Natural killer cell (primary cell): Measurements from ENCODE around the gene MON1B. TPM values are rescaled to one million over a fixed set of nuclear protein-coding genes. Genes with fewer than 3 reads are reported as not detected.
A peak's percentile ranks its signal among the peaks of the same experiment; 100 is the strongest.
"Not testable (repeated sequence)": the region's sequence is repeated elsewhere in the genome, so short reads cannot be mapped to it uniquely, and the experiment has no call there.

Experiments used
- ATAC-seq, 3 donors: fragments of 150-1000 bp in 2 of 3; fragments of 200-7000 bp in 1 of 3; cut with Tn5 transposase; 1 replicate in 1 of 3; 2 replicates in 2 of 3; pipeline ENCODE4 v1.10.0; 2021; ENCODE audit warnings: mild to moderate bottlenecking in 2 of 3, moderate library complexity in 2 of 3
- DNase-seq, 2 donors: peaks; one replicate each; pipeline versions ENCODE4 v3.0.0 to v3.0.0-alpha.2; 2013 to 2021; ENCODE audit warnings: mixed read lengths in 1 of 2
- H3K27ac ChIP-seq: one replicate; pipeline ENCODE4 v1.5.1; 2013; ENCODE audit warnings: mild to moderate bottlenecking, low read length
- H3K27me3 ChIP-seq: one replicate; pipeline ENCODE4 v1.6.1; 2013; ENCODE audit warnings: low read length; ENCODE audit not compliant: control insufficient read depth, insufficient read depth
- H3K36me3 ChIP-seq: one replicate; pipeline ENCODE4 v1.6.1; 2013; ENCODE audit warnings: low read length; ENCODE audit not compliant: control insufficient read depth, insufficient read depth
- H3K4me1 ChIP-seq: one replicate; pipeline ENCODE4 v1.6.1; 2013; ENCODE audit warnings: low read length; ENCODE audit not compliant: control insufficient read depth, insufficient read depth
- H3K4me3 ChIP-seq: one replicate; pipeline ENCODE4 v1.5.1; 2013; ENCODE audit warnings: low read length
- H3K9me3 ChIP-seq: one replicate; pipeline ENCODE4 v1.6.1; 2013; ENCODE audit warnings: low read length; ENCODE audit not compliant: control insufficient read depth, insufficient read depth
- H3K27ac Mint-ChIP-seq, 2 donors: one replicate each; pipeline ENCODE4 v1.8.0; 2022; ENCODE audit warnings: mild to moderate bottlenecking in 2 of 2, mixed read lengths in 2 of 2, moderate library complexity in 1 of 2
- H3K27me3 Mint-ChIP-seq, 2 donors: one replicate each; pipeline ENCODE4 v1.8.0; 2022; ENCODE audit warnings: low read depth in 2 of 2, mixed read lengths in 2 of 2
- H3K36me3 Mint-ChIP-seq: one replicate; pipeline ENCODE4 v1.8.0; 2022; ENCODE audit warnings: mixed read lengths
- H3K4me1 Mint-ChIP-seq, 2 donors: one replicate each; pipeline ENCODE4 v1.8.0; 2022; ENCODE audit warnings: mixed read lengths in 2 of 2
- H3K4me3 Mint-ChIP-seq: one replicate; pipeline ENCODE4 v1.8.0; 2022; ENCODE audit warnings: mild to moderate bottlenecking, moderate library complexity, mixed read lengths
- H3K9me3 Mint-ChIP-seq, 2 donors: one replicate each; pipeline ENCODE4 v1.8.0; 2022; ENCODE audit warnings: mixed read lengths in 2 of 2
- WGBS: methylation state at CpG from one replicate; pipeline ENCODE4 v1.1.7; 2013; ENCODE audit warnings: missing lambda C conversion rate; ENCODE audit not compliant: insufficient coverage; 5-methylcytosine and 5-hydroxymethylcytosine counted together
- intact Hi-C: fragments of 100-400 bp; cut with micrococcal nuclease; formaldehyde crosslinking; loops from one replicate; pipeline ENCODE4 v1.14.2; 2022
- total RNA-seq, 4 donors: library from RNA; stranded (reverse); fragments of 120-200 nt in 1 of 4; gene quantifications; one replicate each; pipeline versions ENCODE4 v1.2.3 to v1.2.4, GENCODE V29; 2013 to 2022
- TF ChIP-seq, protein P1 (sequence below): fragments of 200-600 bp; IDR thresholded peaks from one replicate; pipeline ENCODE4 v1.8.0; 2022; ENCODE audit warnings: antibody characterized with exemption

Gene MON1B
- total RNA-seq, 3 donors from 2014 or later (not counting 1 experiment from before 2014, with no cell fraction given) = 88.6 to 97.8 (median 91.1) TPM

DNA sequence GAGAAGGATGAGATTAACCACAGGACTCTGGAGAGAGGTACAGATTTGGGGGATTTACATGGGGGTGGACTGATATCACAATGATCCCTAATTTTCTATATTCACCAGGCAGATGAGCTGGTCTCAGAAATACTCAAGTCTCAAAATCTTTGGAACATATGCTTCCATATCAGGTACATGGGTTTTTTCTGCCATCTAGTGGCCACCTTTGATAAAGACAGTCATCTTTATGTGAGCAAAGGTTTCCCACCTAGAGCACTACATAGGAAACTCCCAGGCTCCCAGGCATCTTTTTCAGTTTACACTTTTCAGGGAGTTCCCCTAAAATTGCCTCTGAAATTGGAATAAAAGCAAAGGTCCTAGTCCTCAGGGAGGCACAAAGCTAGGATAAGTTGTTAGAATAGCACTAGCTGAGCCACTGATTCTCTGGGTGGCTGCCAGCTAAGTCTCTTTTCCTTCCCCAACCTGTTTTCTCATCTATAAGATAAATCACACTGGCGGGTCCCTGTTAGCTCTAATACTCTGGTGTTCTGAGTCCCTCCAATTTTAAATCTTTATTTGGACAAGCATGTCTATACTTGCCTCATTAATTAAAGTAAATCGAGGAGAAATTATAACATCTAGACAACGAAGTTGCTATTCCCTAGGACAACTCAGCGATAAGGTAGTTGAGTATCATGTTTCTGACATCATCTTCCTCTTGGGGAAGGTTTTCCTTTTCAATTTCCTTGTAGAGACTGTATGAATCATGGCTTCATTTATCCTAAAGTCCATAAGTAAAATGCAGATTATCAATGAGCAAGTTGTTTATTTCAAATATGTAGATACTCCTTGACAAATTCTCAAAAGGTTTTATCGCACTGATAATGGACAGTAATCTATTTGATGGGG lies 19.0 kb upstream of the MON1B start:
- H3K27ac ChIP-seq = no peak overlapping the region
- ATAC-seq = peak; percentile 64 to 77 (median 69)
- H3K27me3 ChIP-seq = peaks cover 4% of the 10 kb centered on the region
- Mint-ChIP-seq H3K36me3 (no peaks in the 10 kb centered on the region), H3K4me1 (no peaks in the 10 kb centered on the region), H3K27ac (no peak overlapping the region), H3K4me3 (no peak overlapping the region), H3K27me3 (peaks cover 39 to 52% of the 10 kb centered on the region in 2 donors), H3K9me3 (no peaks in the 10 kb centered on the region)
- no peaks in the 10 kb centered on the region for H3K9me3 ChIP-seq
- DNase-seq = peak in 1 of 2 donors; percentile 74
- H3K36me3 ChIP-seq = no peaks in the 10 kb centered on the region
- no peak overlapping the region for H3K4me3 ChIP-seq
- TF ChIP-seq, protein P1, sequence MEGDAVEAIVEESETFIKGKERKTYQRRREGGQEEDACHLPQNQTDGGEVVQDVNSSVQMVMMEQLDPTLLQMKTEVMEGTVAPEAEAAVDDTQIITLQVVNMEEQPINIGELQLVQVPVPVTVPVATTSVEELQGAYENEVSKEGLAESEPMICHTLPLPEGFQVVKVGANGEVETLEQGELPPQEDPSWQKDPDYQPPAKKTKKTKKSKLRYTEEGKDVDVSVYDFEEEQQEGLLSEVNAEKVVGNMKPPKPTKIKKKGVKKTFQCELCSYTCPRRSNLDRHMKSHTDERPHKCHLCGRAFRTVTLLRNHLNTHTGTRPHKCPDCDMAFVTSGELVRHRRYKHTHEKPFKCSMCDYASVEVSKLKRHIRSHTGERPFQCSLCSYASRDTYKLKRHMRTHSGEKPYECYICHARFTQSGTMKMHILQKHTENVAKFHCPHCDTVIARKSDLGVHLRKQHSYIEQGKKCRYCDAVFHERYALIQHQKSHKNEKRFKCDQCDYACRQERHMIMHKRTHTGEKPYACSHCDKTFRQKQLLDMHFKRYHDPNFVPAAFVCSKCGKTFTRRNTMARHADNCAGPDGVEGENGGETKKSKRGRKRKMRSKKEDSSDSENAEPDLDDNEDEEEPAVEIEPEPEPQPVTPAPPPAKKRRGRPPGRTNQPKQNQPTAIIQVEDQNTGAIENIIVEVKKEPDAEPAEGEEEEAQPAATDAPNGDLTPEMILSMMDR = peak; percentile 76
- H3K4me1 ChIP-seq = no peaks in the 10 kb centered on the region
- intact Hi-C loops = loop anchor here (1.0 kb wide), 1 partner anchor 1383 kb away; no protein-coding TSS in a partner anchor
- WGBS = 79% methylated on average over 4 of the region's 5 CpGs

DNA sequence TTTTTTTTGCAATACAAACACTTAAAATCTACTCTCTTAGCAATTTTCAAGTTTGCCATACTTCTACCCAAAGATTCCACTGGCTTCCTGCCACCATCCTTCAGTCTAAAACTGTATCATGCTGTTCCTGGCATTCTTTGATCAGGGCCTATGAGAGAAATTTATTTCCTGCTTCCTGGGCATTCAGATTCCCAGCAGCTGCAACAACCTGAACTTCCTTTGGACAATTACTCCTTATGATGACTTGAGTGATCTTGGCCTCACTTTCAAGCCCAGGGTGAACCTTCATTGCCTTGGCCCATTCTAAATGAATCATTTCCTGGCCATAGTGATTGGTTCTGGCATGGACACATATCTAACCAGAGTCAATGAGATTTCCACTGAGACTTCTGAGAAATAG lies 18.0 kb upstream of the MON1B start:
- Histone ChIP-seq H3K4me1 (no peaks in the 10 kb centered on the region), H3K27ac (no peak overlapping the region), H3K27me3 (peaks cover 7% of the 10 kb centered on the region), H3K9me3 (no peaks in the 10 kb centered on the region), H3K36me3 (no peaks in the 10 kb centered on the region), H3K4me3 (no peak overlapping the region)
- H3K36me3 Mint-ChIP-seq = no peaks in the 10 kb centered on the region
- intact Hi-C loops = no loop called here
- no peaks in the 10 kb centered on the region for H3K9me3 Mint-ChIP-seq
- H3K4me1 Mint-ChIP-seq = no peaks in the 10 kb centered on the region
- TF ChIP-seq, protein P1 = no peak
- no peak overlapping the region for H3K27ac Mint-ChIP-seq
- no peak overlapping the region for H3K4me3 Mint-ChIP-seq
- ATAC-seq = no peak
- H3K27me3 Mint-ChIP-seq = peaks cover 41 to 62% of the 10 kb centered on the region in 2 donors
- no peak for DNase-seq

DNA sequence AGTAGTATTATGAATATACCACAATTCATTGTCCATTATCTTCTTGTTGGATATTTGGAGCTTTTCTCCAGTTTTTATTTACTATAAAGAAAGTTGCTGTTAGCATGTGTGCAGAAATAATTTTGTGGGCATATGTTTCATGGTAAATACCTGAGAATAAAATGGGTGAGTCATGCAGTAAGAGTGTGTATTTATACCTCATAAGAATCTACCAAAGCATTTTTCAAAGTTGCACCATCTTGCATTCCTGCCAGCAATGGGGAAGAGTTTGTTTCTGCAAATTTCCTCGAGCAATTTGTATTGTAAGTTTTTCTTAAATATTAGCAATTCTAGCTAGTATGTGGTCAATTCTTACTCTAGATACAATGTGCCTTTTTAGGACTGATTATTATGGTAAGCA lies 7.9 kb upstream of the MON1B start:
- no peaks in the 10 kb centered on the region for H3K9me3 Mint-ChIP-seq
- H3K27me3 ChIP-seq = peaks cover 2% of the 10 kb centered on the region
- no peaks in the 10 kb centered on the region for H3K36me3 ChIP-seq
- H3K27me3 Mint-ChIP-seq = peaks cover 21 to 52% of the 10 kb centered on the region in 2 donors
- no peaks in the 10 kb centered on the region for H3K4me1 ChIP-seq
- H3K4me1 Mint-ChIP-seq = no peaks in the 10 kb centered on the region
- no peak overlapping the region for H3K4me3 Mint-ChIP-seq
- intact Hi-C loops = no loop called here
- H3K27ac ChIP-seq = no peak overlapping the region
- H3K9me3 ChIP-seq = no peaks in the 10 kb centered on the region
- TF ChIP-seq, protein P1 = no peak
- DNase-seq (no peak), ATAC-seq (no peak)
- 67% methylated on average over 1 of the region's 1 CpG for WGBS
- H3K27ac Mint-ChIP-seq = no peak overlapping the region
- H3K36me3 Mint-ChIP-seq = no peaks in the 10 kb centered on the region
- H3K4me3 ChIP-seq = no peak overlapping the region

DNA sequence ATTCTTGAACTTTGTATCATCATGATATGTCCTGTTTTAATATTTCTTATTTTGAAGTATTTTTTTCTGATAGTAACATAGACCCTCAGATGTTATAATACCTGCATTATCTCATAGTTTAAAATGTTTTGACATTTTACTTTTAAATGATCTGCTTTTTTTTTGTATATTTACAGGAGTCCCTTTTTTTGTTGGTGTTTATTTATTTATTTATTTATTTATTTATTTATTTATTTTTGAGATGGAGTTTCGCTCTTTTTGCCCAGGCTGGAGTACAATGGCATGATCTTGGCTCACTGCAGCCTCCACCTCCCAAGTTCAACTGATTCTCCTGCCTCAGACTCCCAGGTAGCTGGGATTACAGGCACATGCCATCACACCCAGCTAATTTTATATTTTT lies 4.7 kb upstream of the MON1B start:
- H3K4me1 ChIP-seq, H3K4me3 Mint-ChIP-seq, H3K9me3 Mint-ChIP-seq, intact Hi-C loops, DNase-seq, H3K27ac Mint-ChIP-seq, H3K9me3 ChIP-seq, H3K27me3 ChIP-seq, H3K36me3 Mint-ChIP-seq, H3K4me3 ChIP-seq, ATAC-seq, H3K36me3 ChIP-seq, H3K27ac ChIP-seq: not testable (repeated sequence)
- 83% methylated on average over 1 of the region's 1 CpG for WGBS
- H3K4me1 Mint-ChIP-seq = peaks cover 9 to 19% of the 10 kb centered on the region in 2 donors
- peaks cover 8 to 28% of the 10 kb centered on the region in 2 donors for H3K27me3 Mint-ChIP-seq
